GM23248 (cell line): ENCODE measurements around the gene STAB2. TPM values are rescaled to one million over a fixed set of nuclear protein-coding genes. Genes with fewer than 3 reads are reported as not detected.

Experiments
- DNase-seq: peaks from one replicate; pipeline ENCODE4 v3.0.0-alpha.2; 2015
- H2AFZ ChIP-seq: fragments of 200-600 bp; sonication (generic); 2 replicates; pipeline ENCODE4 v1.6.1; 2016; ENCODE audit warnings: antibody characterized with exemption
- H3F3A ChIP-seq: fragments of 200-600 bp; sonication (generic); 2 replicates; pipeline ENCODE4 v1.6.1; 2016; ENCODE audit warnings: mild to moderate bottlenecking, antibody characterized with exemption, mixed run types; ENCODE audit not compliant: insufficient read depth
- H3K27ac ChIP-seq: fragments of 200-600 bp; sonication (generic); 2 replicates; pipeline ENCODE4 v1.5.1; 2016; ENCODE audit warnings: mild to moderate bottlenecking
- H3K27me3 ChIP-seq: fragments of 200-600 bp; sonication (generic); replicated peaks from 2 replicates; pipeline ENCODE4 v1.6.1; 2016; ENCODE audit warnings: mild to moderate bottlenecking; ENCODE audit not compliant: insufficient read depth
- H3K36me3 ChIP-seq: fragments of 200-600 bp; sonication (generic); 2 replicates; pipeline ENCODE4 v1.6.1; 2016; ENCODE audit warnings: low read depth, mild to moderate bottlenecking
- H3K4me1 ChIP-seq: fragments of 200-600 bp; sonication (generic); 2 replicates; pipeline ENCODE4 v1.6.1; 2016; ENCODE audit warnings: mild to moderate bottlenecking; ENCODE audit not compliant: insufficient read depth
- H3K4me2 ChIP-seq: fragments of 200-600 bp; sonication (generic); one replicate; pipeline ENCODE4 v1.6.1; 2016; ENCODE audit warnings: mild to moderate bottlenecking; ENCODE audit not compliant: unreplicated experiment
- H3K4me3 ChIP-seq: fragments of 200-600 bp; sonication (generic); 2 replicates; pipeline ENCODE4 v1.5.1; 2016; ENCODE audit warnings: mild to moderate bottlenecking
- H3K79me2 ChIP-seq: fragments of 200-600 bp; sonication (generic); 2 replicates; pipeline ENCODE4 v1.6.1; 2016; ENCODE audit warnings: mild to moderate bottlenecking; ENCODE audit not compliant: insufficient read depth
- H3K9ac ChIP-seq: fragments of 200-600 bp; sonication (generic); 2 replicates; pipeline ENCODE4 v1.6.1; 2016; ENCODE audit warnings: mild to moderate bottlenecking
- H3K9me2 ChIP-seq: fragments of 200-600 bp; sonication (generic); 2 replicates; pipeline ENCODE4 v1.6.1; 2016; ENCODE audit warnings: mixed run types, mild to moderate bottlenecking, moderate library complexity; ENCODE audit not compliant: insufficient read depth
- H3K9me3 ChIP-seq: fragments of 200-600 bp; sonication (generic); one replicate; pipeline ENCODE4 v1.6.1; 2017; ENCODE audit warnings: low read depth
- H4K20me1 ChIP-seq: fragments of 200-600 bp; sonication (generic); 2 replicates; pipeline ENCODE4 v1.6.0; 2016; ENCODE audit not compliant: insufficient read depth
- EZH2 ChIP-seq: fragments of 200-600 bp; sonication (generic); IDR thresholded peaks from 2 replicates; pipeline ENCODE4 v1.6.1; 2018; ENCODE audit warnings: antibody characterized with exemption, mild to moderate bottlenecking; ENCODE audit not compliant: insufficient read depth, poor library complexity, severe bottlenecking
- EZH2phosphoT487 ChIP-seq: fragments of 200-600 bp; sonication (generic); IDR thresholded peaks from 2 replicates; pipeline ENCODE4 v1.6.1; 2018; ENCODE audit warnings: antibody characterized with exemption, moderate library complexity, mild to moderate bottlenecking, low read depth; ENCODE audit not compliant: insufficient read depth
- WGBS, 2 experiments: methylation state at CpG; one replicate each; pipeline ENCODE4 v1.1.6; 2015 to 2017; ENCODE audit warnings: low lambda C conversion rate in 2 of 2, low coverage in 1 of 2; ENCODE audit errors: missing lambda C conversion rate in 2 of 2; 5-methylcytosine and 5-hydroxymethylcytosine counted together
- in situ Hi-C: fragments of 300-500 bp; cut with MboI; formaldehyde crosslinking; loops from 2 replicates; pipeline ENCODE4 v1.15.0; 2020
- polyA plus RNA-seq: library from polyadenylated mRNA; unstranded; fragments of >200 nt; fragmentation: Nextera tagmentation; extraction: Ambion mirVana; gene quantifications from 2 replicates; pipeline ENCODE4 v1.2.1, GENCODE V29; 2016
- total RNA-seq: library from RNA; depleted of rRNA; stranded (reverse); fragments of >200 nt; shearing (Covaris generic); gene quantifications from 2 replicates; pipeline ENCODE4 v1.2.3, GENCODE V29; 2014

STAB2 gene
- total and polyA plus RNA-seq, 2 experiments from 2014 or later: not detected

GRCh38 chr12:103580026-103580425 lies 7.0 kb upstream of the STAB2 start:
- no peak overlapping the region for H3K9ac ChIP-seq
- no peaks in the 10 kb centered on the region for H3K9me3 ChIP-seq
- no peak overlapping the region for H3K4me2 ChIP-seq
- no peaks in the 10 kb centered on the region for H3K4me1 ChIP-seq
- 27 to 50% methylated on average over 1 of the region's 1 CpG for WGBS, 2 experiments
- no peak for TF ChIP-seq EZH2
- TF ChIP-seq EZH2phosphoT487: no peak
- H3K9me2 ChIP-seq: no peaks in the 10 kb centered on the region
- H2AFZ ChIP-seq: no peak overlapping the region
- H3K27me3 ChIP-seq: peaks cover 14% of the 10 kb centered on the region; the same call in 1 of the 2 replicates
- in situ Hi-C loops: no loop called here
- no peak overlapping the region for H3K4me3 ChIP-seq
- H3K79me2 ChIP-seq: no peaks in the 10 kb centered on the region
- no peaks in the 10 kb centered on the region for H4K20me1 ChIP-seq
- no peaks in the 10 kb centered on the region for H3K36me3 ChIP-seq
- DNase-seq: no peak
- no peak overlapping the region for H3K27ac ChIP-seq
- H3F3A ChIP-seq: no peaks in the 10 kb centered on the region

GRCh38 chr12:103583008-103583407 lies 4.1 kb upstream of the STAB2 start:
- Histone ChIP-seq H2AFZ (no peak overlapping the region), H4K20me1 (no peaks in the 10 kb centered on the region), H3F3A (no peaks in the 10 kb centered on the region), H3K4me3 (no peak overlapping the region), H3K4me2 (no peak overlapping the region), H3K9ac (no peak overlapping the region), H3K27me3 (peaks cover 16% of the 10 kb centered on the region; the same call in 1 of the 2 replicates), H3K79me2 (no peaks in the 10 kb centered on the region), H3K36me3 (no peaks in the 10 kb centered on the region), H3K9me2 (no peaks in the 10 kb centered on the region), H3K9me3 (no peaks in the 10 kb centered on the region), H3K4me1 (no peaks in the 10 kb centered on the region), H3K27ac (no peak overlapping the region)
- WGBS, 2 experiments: 14 to 24% methylated on average over 1 of the region's 1 CpG
- DNase-seq: no peak
- in situ Hi-C loops: no loop called here
- TF ChIP-seq EZH2phosphoT487: no peak
- no peak for TF ChIP-seq EZH2

- Histone ChIP-seq H3K9ac (no peak overlapping the region), H3K4me3 (no peak overlapping the region), H2AFZ (no peak overlapping the region), H3K9me3 (no peaks in the 10 kb centered on the region), H3K4me1 (no peaks in the 10 kb centered on the region), H3K79me2 (no peaks in the 10 kb centered on the region), H3K27me3 (peaks cover 12% of the 10 kb centered on the region; the same call in 1 of the 2 replicates), H3K36me3 (no peaks in the 10 kb centered on the region), H3K4me2 (no peak overlapping the region), H3K9me2 (no peaks in the 10 kb centered on the region), H3K27ac (no peak overlapping the region), H4K20me1 (no peaks in the 10 kb centered on the region), H3F3A (no peaks in the 10 kb centered on the region)
- WGBS, 2 experiments: 29 to 50% methylated on average over 1 of the region's 1 CpG
- peak; percentile 14 for DNase-seq
- in situ Hi-C loops: no loop called here
- TF ChIP-seq EZH2 (no peak), EZH2phosphoT487 (no peak)
Observed at GRCh38 chr12:103586132-103586531, 941 bp upstream of the STAB2 start.

- Histone ChIP-seq H3K36me3 (no peaks in the 10 kb centered on the region), H3F3A (no peaks in the 10 kb centered on the region), H3K9ac (no peak overlapping the region), H3K9me3 (no peaks in the 10 kb centered on the region), H2AFZ (no peak overlapping the region), H3K4me2 (no peak overlapping the region), H3K27ac (no peak overlapping the region), H3K27me3 (peaks cover 8% of the 10 kb centered on the region; the same call in 1 of the 2 replicates), H4K20me1 (no peaks in the 10 kb centered on the region), H3K4me1 (no peaks in the 10 kb centered on the region), H3K79me2 (no peaks in the 10 kb centered on the region), H3K9me2 (0 out of 2 replicates have a peak, but pooled peaks cover 6% of the 10 kb centered on the region), H3K4me3 (no peak overlapping the region)
- no peak for TF ChIP-seq EZH2phosphoT487
- no peak for DNase-seq
- in situ Hi-C loops: no loop called here
Observed at GRCh38 chr12:103588680-103589079, 1.6 kb downstream of the STAB2 start.

- in situ Hi-C loops: no loop called here
- Histone ChIP-seq H4K20me1 (no peaks in the 10 kb centered on the region), H3K4me3 (no peak overlapping the region), H3K27me3 (peaks cover 7% of the 10 kb centered on the region; the same call in 1 of the 2 replicates), H3K9me3 (no peaks in the 10 kb centered on the region), H3K36me3 (no peaks in the 10 kb centered on the region), H3K4me2 (no peak overlapping the region), H3K79me2 (no peaks in the 10 kb centered on the region), H3K4me1 (no peaks in the 10 kb centered on the region), H3K27ac (no peak overlapping the region), H2AFZ (no peak overlapping the region), H3K9me2 (0 out of 2 replicates have a peak, but pooled peaks cover 6% of the 10 kb centered on the region), H3F3A (no peaks in the 10 kb centered on the region), H3K9ac (no peak overlapping the region)
- DNase-seq: no peak
- WGBS, 2 experiments: 31 to 33% methylated on average over 1 of the region's 1 CpG
- TF ChIP-seq EZH2 (no peak), EZH2phosphoT487 (no peak)
Observed at GRCh38 chr12:103589517-103589916, 2.4 kb downstream of the STAB2 start.
